ENCODE data around the gene PRDM13. TPM values are rescaled to one million over a fixed set of nuclear protein-coding genes. Genes with fewer than 3 reads are reported as not detected.

PRDM13 gene
- polyA plus RNA-seq, 4 donors = 0.03 TPM; not detected in 3

- 67 to 77% (median 75%) methylated on average over 4 of the region's 4 CpGs for WGBS, 3 donors
- DNase-seq (no peak), FAIRE-seq (no peak)
- Histone ChIP-seq H3K27ac (ENCODE audit: low read depth in 1 of 3, low read length in 2 of 3) (no peak overlapping the region), H3K4me1 (ENCODE audit: control insufficient read depth in 3 of 3, insufficient read depth in 2 of 3, low read depth in 1 of 3, low read length in 2 of 3) (no peaks in the 10 kb centered on the region), H3K27me3 (ENCODE audit: control insufficient read depth in 3 of 3, insufficient read depth in 3 of 3, low read length in 3 of 3) (peaks cover 0 to 19% (median 3%) of the 10 kb centered on the region in 3 donors), H3K36me3 (ENCODE audit: control insufficient read depth in 3 of 3, insufficient read depth in 2 of 3, low read depth in 1 of 3, low read length in 3 of 3) (no peaks in the 10 kb centered on the region), H3K9me3 (ENCODE audit: control insufficient read depth in 2 of 2, insufficient read depth in 1 of 2, low read depth in 1 of 2, low read length in 1 of 2) (no peaks in the 10 kb centered on the region), H3K4me3 (ENCODE audit: low read depth in 1 of 3, low read length in 3 of 3) (no peak overlapping the region)
These were observed 26.9 kb upstream of the PRDM13 start for GRCh38 chr6:99579781-99580180.

- Histone ChIP-seq H3K27me3 (ENCODE audit: control insufficient read depth in 3 of 3, insufficient read depth in 3 of 3, low read length in 3 of 3) (peaks cover 2 to 69% (median 31%) of the 10 kb centered on the region in 3 donors), H3K36me3 (ENCODE audit: control insufficient read depth in 3 of 3, insufficient read depth in 2 of 3, low read depth in 1 of 3, low read length in 3 of 3) (peaks cover 0 to 2% (median 0%) of the 10 kb centered on the region in 3 donors), H3K4me1 (ENCODE audit: control insufficient read depth in 3 of 3, insufficient read depth in 2 of 3, low read depth in 1 of 3, low read length in 2 of 3) (peaks cover 0 to 14% (median 5%) of the 10 kb centered on the region in 3 donors), H3K4me3 (ENCODE audit: low read depth in 1 of 3, low read length in 3 of 3) (no peak overlapping the region), H3K9me3 (ENCODE audit: control insufficient read depth in 2 of 2, insufficient read depth in 1 of 2, low read depth in 1 of 2, low read length in 1 of 2) (no peaks in the 10 kb centered on the region), H3K27ac (ENCODE audit: low read depth in 1 of 3, low read length in 2 of 3) (no peak overlapping the region)
- WGBS, 3 donors = 76 to 84% (median 80%) methylated on average over 4 of the region's 4 CpGs
- FAIRE-seq (no peak), DNase-seq (no peak)
These were observed 18.8 kb upstream of the PRDM13 start for GRCh38 chr6:99587792-99588191.

GRCh38 chr6:99588618-99589289, 17.9 kb upstream of the PRDM13 start:
- peaks cover 0 to 14% (median 5%) of the 10 kb centered on the region in 3 donors for H3K4me1 ChIP-seq (ENCODE audit: control insufficient read depth in 3 of 3, insufficient read depth in 2 of 3, low read depth in 1 of 3, low read length in 2 of 3)
- 0 to 2% (median 1%) methylated on average over 52 of the region's 52 CpGs for WGBS, 3 donors
- H3K27ac ChIP-seq (ENCODE audit: low read depth in 1 of 3, low read length in 2 of 3) = no peak overlapping the region
- peak overlapping the region in 2 of 3 donors; percentile 23 to 41 for H3K4me3 ChIP-seq (ENCODE audit: low read depth in 1 of 3, low read length in 3 of 3)
- DNase-seq (peak; percentile 67 to 79), FAIRE-seq (no peak)
- H3K36me3 ChIP-seq (ENCODE audit: control insufficient read depth in 3 of 3, insufficient read depth in 2 of 3, low read depth in 1 of 3, low read length in 3 of 3) = peaks cover 0 to 2% (median 0%) of the 10 kb centered on the region in 3 donors
- H3K9me3 ChIP-seq (ENCODE audit: control insufficient read depth in 2 of 2, insufficient read depth in 1 of 2, low read depth in 1 of 2, low read length in 1 of 2) = no peaks in the 10 kb centered on the region
- H3K27me3 ChIP-seq (ENCODE audit: control insufficient read depth in 3 of 3, insufficient read depth in 3 of 3, low read length in 3 of 3) = peaks cover 2 to 73% (median 32%) of the 10 kb centered on the region in 3 donors

GRCh38 chr6:99589290-99589672, 17.4 kb upstream of the PRDM13 start:
- no peak overlapping the region for H3K27ac ChIP-seq (ENCODE audit: low read depth in 1 of 3, low read length in 2 of 3)
- H3K36me3 ChIP-seq (ENCODE audit: control insufficient read depth in 3 of 3, insufficient read depth in 2 of 3, low read depth in 1 of 3, low read length in 3 of 3) = peaks cover 0 to 2% (median 0%) of the 10 kb centered on the region in 3 donors
- FAIRE-seq = no peak
- peaks cover 0 to 14% (median 5%) of the 10 kb centered on the region in 3 donors for H3K4me1 ChIP-seq (ENCODE audit: control insufficient read depth in 3 of 3, insufficient read depth in 2 of 3, low read depth in 1 of 3, low read length in 2 of 3)
- H3K27me3 ChIP-seq (ENCODE audit: control insufficient read depth in 3 of 3, insufficient read depth in 3 of 3, low read length in 3 of 3) = peaks cover 2 to 74% (median 32%) of the 10 kb centered on the region in 3 donors
- peak overlapping the region in 2 of 3 donors; percentile 23 to 41 for H3K4me3 ChIP-seq (ENCODE audit: low read depth in 1 of 3, low read length in 3 of 3)
- no peak for DNase-seq
- no peaks in the 10 kb centered on the region for H3K9me3 ChIP-seq (ENCODE audit: control insufficient read depth in 2 of 2, insufficient read depth in 1 of 2, low read depth in 1 of 2, low read length in 1 of 2)
- 3 to 6% (median 5%) methylated on average over 21 of the region's 21 CpGs for WGBS, 3 donors

- FAIRE-seq (no peak), DNase-seq (no peak)
- Histone ChIP-seq H3K36me3 (ENCODE audit: control insufficient read depth in 3 of 3, insufficient read depth in 2 of 3, low read depth in 1 of 3, low read length in 3 of 3) (peaks cover 0 to 2% (median 0%) of the 10 kb centered on the region in 3 donors), H3K27me3 (ENCODE audit: control insufficient read depth in 3 of 3, insufficient read depth in 3 of 3, low read length in 3 of 3) (peaks cover 2 to 76% (median 35%) of the 10 kb centered on the region in 3 donors), H3K27ac (ENCODE audit: low read depth in 1 of 3, low read length in 2 of 3) (no peak overlapping the region), H3K4me1 (ENCODE audit: control insufficient read depth in 3 of 3, insufficient read depth in 2 of 3, low read depth in 1 of 3, low read length in 2 of 3) (peaks cover 0 to 14% (median 5%) of the 10 kb centered on the region in 3 donors), H3K9me3 (ENCODE audit: control insufficient read depth in 2 of 2, insufficient read depth in 1 of 2, low read depth in 1 of 2, low read length in 1 of 2) (no peaks in the 10 kb centered on the region), H3K4me3 (ENCODE audit: low read depth in 1 of 3, low read length in 3 of 3) (no peak overlapping the region)
- 26 to 34% (median 33%) methylated on average over 10 of the region's 10 CpGs for WGBS, 3 donors
These were observed 16.6 kb upstream of the PRDM13 start for GRCh38 chr6:99589907-99590493.

GRCh38 chr6:99590728-99591672, 15.6 kb upstream of the PRDM13 start:
- Histone ChIP-seq H3K9me3 (ENCODE audit: control insufficient read depth in 2 of 2, insufficient read depth in 1 of 2, low read depth in 1 of 2, low read length in 1 of 2) (no peaks in the 10 kb centered on the region), H3K36me3 (ENCODE audit: control insufficient read depth in 3 of 3, insufficient read depth in 2 of 3, low read depth in 1 of 3, low read length in 3 of 3) (peaks cover 0 to 2% (median 0%) of the 10 kb centered on the region in 3 donors), H3K27me3 (ENCODE audit: control insufficient read depth in 3 of 3, insufficient read depth in 3 of 3, low read length in 3 of 3) (peaks cover 2 to 83% (median 41%) of the 10 kb centered on the region in 3 donors), H3K27ac (ENCODE audit: low read depth in 1 of 3, low read length in 2 of 3) (no peak overlapping the region), H3K4me1 (ENCODE audit: control insufficient read depth in 3 of 3, insufficient read depth in 2 of 3, low read depth in 1 of 3, low read length in 2 of 3) (peaks cover 0 to 14% (median 5%) of the 10 kb centered on the region in 3 donors), H3K4me3 (ENCODE audit: low read depth in 1 of 3, low read length in 3 of 3) (no peak overlapping the region)
- no peak for FAIRE-seq
- 4 to 6% (median 5%) methylated on average over 60 to 63 of the region's 63 CpGs for WGBS, 3 donors
- no peak for DNase-seq

GRCh38 chr6:99591673-99592364, 14.8 kb upstream of the PRDM13 start:
- no peak overlapping the region for H3K27ac ChIP-seq (ENCODE audit: low read depth in 1 of 3, low read length in 2 of 3)
- H3K27me3 ChIP-seq (ENCODE audit: control insufficient read depth in 3 of 3, insufficient read depth in 3 of 3, low read length in 3 of 3) = peaks cover 2 to 85% (median 42%) of the 10 kb centered on the region in 3 donors
- H3K4me3 ChIP-seq (ENCODE audit: low read depth in 1 of 3, low read length in 3 of 3) = no peak overlapping the region
- 11 to 22% (median 16%) methylated on average over 6 of the region's 6 CpGs for WGBS, 3 donors
- no peak for DNase-seq
- peak; percentile 5 for FAIRE-seq
- H3K36me3 ChIP-seq (ENCODE audit: control insufficient read depth in 3 of 3, insufficient read depth in 2 of 3, low read depth in 1 of 3, low read length in 3 of 3) = peaks cover 0 to 2% (median 0%) of the 10 kb centered on the region in 3 donors
- no peaks in the 10 kb centered on the region for H3K9me3 ChIP-seq (ENCODE audit: control insufficient read depth in 2 of 2, insufficient read depth in 1 of 2, low read depth in 1 of 2, low read length in 1 of 2)
- H3K4me1 ChIP-seq (ENCODE audit: control insufficient read depth in 3 of 3, insufficient read depth in 2 of 3, low read depth in 1 of 3, low read length in 2 of 3) = peaks cover 0 to 14% (median 5%) of the 10 kb centered on the region in 3 donors
